Inflammatory macrophage (primary cell): ENCODE data around the gene COA3.

ENCODE experiments used
- DNase-seq, 2 donors: peaks; one replicate each; pipeline ENCODE4 v3.0.0-alpha.2; 2020 to 2022
- total RNA-seq, 18 experiments: gene quantifications; one replicate each; lab custom pipeline; 2026; ENCODE audit warnings: mixed read lengths in 6 of 18, inconsistent platforms in 2 of 18; lab: John Stamatoyannopoulos, UW

Gene COA3, protein sequence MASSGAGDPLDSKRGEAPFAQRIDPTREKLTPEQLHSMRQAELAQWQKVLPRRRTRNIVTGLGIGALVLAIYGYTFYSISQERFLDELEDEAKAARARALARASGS
- total RNA-seq: 8.6 to 32.5 (median 20.7) reads per million in 18 experiments

DNA sequence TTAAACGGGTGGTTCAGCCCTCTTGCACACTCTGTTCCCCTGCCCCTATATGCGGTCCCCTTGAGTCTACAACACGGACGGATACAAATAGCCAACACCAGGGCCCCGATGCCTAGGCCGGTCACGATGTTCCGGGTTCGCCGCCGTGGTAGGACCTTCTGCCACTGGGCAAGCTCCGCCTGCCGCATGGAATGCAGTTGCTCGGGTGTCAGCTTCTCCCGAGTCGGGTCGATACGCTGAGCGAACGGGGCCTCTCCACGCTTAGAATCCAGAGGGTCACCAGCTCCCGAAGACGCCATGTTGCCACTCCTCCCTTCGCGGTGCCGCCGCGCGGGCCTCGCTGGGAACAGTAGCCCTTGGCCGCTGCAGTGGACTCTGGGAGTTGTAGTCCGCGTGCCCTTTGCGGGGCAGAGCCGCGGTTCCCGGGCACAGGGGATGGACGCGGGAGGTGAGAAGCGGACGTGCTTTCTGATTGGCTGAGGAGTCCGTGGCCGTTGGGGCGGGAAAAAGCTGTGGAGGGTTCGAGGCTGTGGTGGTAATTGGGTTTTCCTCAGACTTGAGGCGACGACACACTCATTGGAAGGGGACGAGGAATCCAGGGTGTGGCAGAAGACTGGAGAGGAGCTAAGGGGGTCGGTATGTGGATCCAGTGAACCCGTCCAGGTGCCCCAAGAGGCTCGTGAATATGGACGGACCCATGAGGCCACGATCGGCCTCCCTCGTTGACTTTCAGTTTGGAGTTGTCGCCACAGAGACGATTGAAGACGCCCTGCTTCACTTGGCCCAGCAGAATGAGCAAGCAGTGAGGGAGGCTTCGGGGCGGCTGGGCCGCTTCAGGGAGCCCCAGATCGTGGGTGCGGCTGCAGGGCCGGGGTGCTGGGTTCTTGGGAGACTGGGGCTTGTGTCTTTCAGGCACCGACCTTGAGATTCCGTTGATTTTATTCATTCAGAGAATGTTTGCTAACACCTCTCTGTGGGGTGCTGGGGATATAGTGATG, at the start of gene COA3, which contains the start of gene CNTD1:
TSS of gene COA3 (minus strand) at position 322 of the 998 bp plus-strand sequence. CDS start at position 299, 23 bp downstream.
TSS of gene CNTD1 (plus strand) at position 479 of the 998 bp plus-strand sequence. CDS start at position 686, 207 bp downstream.
- DNase-seq: peak; percentile 72 to 81

DNA sequence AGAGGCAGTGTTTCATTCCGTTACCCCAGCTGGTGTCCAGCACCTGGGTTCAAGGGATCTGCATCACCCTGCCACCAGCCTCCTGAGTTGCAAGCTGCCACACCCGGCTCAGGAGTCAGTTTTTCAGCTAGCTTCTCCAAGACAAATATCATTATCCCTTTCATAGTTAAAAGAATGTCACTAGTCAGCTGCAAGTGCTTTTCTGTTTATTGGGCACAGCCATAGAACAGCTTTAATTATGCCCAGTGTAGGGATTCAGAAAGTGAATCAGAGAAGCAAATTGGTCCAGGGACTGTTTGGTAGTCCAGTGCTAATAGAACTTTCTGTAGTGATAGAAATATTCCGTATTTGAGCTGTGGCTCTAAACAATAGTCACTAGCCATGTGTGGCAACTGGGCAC, 49.6 kb upstream of the COA3 start:
- DNase-seq: no peak

DNA sequence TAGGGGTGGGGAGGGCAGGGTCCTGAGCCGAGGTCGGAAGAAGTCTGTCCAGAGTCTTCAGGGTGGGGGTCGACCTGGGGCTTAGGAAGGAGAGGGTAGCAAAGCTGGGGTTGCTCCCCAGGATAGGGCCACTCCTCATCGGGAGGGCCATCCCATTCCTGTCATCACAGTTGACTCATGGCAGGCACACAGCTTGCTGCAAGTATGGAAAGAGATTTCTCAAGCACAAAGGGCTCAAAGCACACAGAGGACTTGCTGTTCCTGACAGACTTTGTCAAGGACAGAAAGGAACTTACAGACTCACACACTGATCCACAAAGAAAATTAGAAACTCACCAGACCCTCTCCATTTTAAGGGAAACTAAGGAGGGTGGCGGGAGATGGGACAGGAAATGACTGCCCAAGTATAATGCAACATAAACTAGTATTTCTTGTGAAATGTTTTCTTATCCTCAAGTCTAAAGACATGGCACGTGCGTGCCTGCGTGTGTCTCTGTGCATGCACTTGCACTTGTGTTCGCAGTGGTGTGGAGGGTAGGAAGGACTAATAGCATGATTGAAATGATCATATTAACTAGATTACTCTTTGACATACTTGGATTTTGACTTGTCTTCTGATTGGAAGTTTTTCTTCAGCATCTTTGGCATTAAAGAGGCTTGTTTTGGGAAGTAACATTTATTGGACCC, 48.2 kb upstream of the COA3 start:
- DNase-seq: peak; percentile 77 to 78

DNA sequence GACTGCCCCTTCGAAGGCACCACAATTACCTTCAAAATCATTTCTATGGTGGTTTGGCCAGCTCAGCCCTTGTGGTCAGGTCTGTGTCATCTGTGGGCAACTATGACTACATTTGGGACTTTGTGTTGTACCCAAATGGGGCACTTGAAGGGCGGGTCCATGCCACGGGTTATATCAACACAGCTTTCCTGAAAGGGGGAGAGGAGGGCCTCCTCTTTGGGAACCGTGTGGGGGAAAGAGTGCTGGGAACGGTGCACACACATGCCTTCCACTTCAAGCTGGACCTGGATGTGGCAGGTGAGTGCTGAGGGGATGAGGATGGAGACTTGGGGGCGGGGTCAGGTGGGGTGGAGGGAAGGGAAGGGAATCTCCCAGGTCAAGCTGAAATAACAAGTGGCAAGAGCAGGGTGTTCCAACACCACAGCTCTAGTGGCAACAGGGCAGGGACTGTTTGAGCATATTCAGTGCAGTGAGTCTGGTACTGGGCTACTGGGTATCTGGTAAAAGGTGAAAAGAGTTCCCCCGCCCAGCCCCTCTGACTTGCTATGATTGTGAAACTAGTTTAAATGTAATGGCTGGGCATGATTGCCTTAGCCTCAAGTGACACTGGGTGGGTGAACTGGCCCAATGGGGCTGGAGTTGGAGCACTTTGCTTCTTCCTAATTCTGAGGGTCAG, 47.6 kb upstream of the COA3 start:
- peak; percentile 50 to 51 for DNase-seq

DNA sequence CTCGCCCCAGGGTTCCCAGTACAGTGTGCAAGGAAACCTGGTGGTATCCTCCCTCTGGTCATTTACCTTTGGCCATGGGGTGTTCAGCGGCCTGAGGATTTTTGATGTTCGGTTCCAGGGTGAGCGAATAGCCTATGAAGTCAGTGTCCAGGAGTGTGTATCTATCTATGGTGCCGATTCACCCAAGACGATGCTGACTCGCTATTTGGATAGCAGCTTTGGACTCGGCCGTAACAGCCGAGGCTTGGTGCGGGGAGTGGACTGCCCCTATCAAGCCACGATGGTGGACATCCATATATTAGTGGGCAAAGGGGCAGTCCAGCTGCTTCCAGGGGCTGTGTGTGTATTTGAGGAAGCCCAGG, 47.0 kb upstream of the COA3 start:
- no peak for DNase-seq

- no peak for DNase-seq
These were observed 46.5 kb upstream of the COA3 start for GRCh38 chr17:42844761-42845555.

DNA sequence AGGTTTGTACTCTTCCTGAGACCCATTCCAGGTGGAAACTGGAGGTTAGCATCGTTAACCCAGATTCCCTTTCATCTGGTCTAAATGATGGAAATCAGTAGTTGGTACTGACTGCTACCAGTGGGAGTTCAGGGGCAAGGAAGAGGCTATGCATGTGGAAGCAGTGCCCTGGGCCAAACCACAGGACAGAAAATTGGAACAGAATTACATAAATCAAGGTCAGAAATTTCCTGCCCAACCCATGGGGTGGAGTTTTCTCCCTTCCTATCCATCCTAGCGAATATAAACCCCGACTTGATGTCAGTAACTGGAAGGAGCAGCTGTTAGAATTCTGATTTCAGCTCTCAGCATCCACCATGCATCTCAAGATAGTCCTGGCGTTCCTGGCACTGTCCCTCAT, 45.8 kb upstream of the COA3 start, which contains the start of gene AOC2:
TSS of gene AOC2 (plus strand) at position 310 of the 400 bp plus-strand sequence. CDS start at position 357, 47 bp downstream.
- no peak for DNase-seq

DNA sequence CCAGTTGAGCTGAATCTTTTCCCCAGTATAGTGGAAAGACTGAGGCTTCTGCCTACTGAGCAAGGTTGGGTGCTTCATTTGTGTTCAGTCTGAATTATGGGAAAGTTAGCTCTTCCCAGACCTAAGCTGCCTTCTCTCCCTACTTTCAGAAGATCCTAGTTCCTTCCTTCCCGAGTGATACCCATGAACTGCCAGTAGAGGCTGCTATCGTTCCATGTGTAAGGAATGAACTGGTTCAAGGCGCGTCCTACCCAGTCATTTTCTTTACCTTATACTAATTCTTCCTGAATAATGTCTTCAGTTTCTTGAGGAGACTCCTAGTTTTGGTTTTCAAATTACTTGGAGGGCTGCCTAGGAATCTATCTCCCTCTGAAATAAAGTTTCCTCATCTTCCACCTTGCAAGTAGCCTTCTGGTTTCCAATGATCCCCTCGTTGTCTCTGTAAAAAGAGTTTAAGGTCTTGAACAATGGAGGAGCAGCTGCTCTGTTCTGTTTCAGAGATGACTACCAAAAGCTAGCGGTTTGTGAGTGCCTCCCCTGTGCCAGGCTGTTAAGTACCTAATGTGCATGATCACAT, 44.9 kb upstream of the COA3 start:
- peak; percentile 63 to 70 for DNase-seq

DNA sequence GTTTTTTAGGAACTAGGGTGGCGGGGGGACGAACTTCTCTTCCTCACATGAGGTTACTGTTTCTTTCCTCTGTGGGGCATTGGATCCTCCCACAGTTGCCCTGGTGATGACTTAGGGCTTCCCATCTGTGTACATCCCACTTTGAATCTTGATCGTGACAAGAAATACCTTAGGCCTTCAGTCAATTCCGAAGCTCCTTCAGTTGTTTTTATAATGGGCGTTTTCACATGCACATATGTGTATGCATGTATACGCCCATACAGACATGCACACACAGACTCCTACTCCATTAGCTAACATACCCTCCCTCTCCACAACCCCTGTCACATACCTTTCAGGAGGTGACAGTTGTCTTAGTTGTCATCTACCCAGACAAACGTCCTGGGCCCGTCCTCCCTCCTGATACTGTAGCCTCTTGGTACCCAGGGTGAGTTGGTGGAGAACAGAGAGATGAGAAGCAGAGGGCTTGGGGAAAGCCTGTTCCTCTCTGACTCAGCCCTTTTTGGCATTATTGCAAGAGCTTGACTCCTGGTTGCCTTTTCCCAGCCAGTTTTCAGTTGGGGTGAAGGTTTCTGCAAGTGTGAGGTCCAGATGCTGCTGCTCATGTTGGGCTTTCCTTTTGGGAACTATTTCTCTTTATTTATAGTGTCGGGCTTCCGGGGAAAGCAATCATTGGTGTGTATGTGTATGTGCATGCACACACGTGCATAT, 43.6 kb upstream of the COA3 start:
- DNase-seq: no peak

GRCh38 chr17:42835732-42836131, 37.2 kb upstream of the COA3 start:
- DNase-seq: no peak

DNA sequence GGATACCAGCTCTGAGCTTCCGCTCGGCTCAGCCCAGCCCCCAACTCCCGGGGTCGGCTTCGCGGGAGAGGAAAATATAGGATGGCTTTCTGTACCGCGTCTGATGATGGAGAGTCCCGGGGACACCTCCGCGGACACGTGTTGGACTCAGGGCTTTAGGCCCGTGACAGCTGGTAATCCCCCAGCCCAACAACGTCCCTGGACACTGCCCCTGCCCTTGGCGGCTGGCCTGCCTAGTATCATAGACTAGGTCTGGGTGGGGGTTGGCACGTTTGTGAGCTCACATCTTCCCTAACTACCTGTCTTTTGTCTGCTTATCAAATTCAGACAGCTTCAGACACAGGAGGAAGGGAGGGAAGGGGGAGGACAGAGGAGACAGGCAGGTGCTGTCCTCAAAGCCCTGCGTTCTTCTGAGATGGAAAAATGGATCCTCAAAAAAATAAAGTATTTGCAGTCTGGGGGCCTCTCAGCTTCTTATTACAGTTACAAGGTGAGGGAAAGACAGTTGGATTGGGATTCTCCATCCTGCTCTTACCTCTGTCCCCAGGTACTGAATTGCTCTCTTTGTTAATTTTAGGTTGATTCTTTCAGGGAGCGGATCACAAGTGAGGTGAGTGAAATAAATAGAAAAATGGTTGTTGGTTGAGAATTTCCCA, 35.4 kb upstream of the COA3 start:
- DNase-seq: no peak

DNA sequence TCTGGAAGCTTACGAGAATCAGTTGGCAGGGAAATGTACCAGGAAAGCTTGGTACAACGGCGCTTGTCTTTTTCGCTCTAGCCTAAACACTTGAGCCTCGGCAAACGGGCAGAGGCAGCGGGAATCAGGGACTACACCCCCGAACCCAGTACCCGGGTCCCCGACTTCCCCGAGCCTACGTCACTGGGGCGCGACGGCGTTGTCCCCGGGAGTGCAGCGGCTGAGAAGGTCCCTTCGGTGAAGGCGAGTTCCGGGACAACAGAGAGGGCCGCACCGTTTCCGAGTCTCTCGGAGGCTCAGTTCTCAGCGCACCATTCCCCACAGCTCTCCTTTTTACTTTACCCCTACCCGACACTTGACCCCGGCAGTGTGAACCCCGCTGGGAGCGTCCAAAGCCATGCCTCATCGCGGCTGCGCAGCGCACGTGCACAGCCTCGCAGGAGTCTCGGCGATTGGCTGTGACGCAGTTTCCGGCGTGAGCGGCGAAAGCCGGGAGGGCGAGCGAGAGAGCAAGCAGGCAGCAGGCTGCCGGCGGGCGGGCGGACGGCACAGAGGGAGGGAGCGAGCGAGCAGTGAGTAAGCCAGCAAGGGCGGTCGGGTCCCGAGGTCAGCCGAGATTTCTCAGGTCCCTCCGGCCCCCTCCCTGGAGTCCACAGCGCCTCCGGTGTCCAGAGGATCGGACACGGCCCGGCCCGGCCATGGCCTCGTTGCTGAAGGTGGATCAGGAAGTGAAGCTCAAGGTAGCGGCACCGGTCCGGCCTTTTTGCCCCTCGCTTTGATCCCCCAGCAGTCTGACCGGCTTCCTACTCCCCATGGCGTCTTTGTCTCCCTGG, 34.6 kb upstream of the COA3 start, which contains the start of gene PSME3:
TSS of gene PSME3 (plus strand) at position 464 of the 833 bp plus-strand sequence. CDS start at position 699, 235 bp downstream.
- DNase-seq: peak; percentile 89 to 91

DNA sequence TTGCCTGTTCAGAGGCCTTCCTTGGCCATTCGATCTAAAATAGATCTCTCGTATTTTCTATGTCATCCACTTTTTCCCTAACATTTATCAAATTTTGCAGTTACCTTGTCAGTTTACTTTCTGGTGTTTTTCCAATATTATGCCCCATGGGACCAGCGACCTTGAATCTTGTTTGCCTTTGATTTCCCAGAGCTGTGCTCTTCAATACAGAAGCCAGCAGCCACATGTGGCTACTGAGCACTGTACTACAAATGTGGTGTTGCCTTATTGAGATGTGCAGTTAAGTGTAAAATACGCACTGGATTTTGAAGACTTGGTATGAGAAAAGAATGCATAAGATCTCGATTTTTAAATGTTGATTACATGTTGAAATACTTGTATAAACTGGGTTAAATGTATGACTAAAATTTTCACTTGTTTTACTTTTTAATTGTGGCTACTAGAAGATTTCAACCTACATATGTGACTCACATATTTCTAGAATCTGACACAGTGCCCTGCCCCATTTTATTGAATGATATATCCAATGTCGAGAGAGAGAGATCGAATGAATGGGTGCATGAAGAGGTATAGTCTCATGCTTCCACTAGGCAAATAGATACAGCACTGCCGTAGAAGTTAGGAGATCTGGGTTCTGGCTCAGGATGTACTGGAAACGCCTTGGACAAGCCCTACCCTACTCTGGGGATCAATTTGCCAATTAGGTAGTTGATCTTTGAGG, 33.9 kb upstream of the COA3 start:
- no peak for DNase-seq

GRCh38 chr17:42830971-42831370, 32.5 kb upstream of the COA3 start:
- no peak for DNase-seq

DNA sequence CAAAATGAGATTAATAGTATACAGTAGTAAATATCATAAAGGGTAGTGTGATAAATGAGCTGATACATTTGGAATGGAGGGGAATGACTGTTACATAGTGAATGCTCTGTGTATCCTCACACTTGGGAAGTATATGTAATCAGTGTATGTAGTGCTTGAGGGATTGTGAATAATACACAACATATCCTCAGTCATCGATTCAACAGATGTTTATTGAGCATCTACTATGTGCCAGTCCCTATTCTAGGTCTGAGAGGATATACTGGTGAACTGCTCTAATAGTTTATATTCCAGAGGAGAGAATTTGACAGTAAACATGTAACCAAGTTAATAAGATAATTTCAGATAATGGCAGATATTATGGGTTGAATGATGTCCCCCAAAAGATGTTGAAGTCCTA, 29.0 kb upstream of the COA3 start:
- no peak for DNase-seq

DNA sequence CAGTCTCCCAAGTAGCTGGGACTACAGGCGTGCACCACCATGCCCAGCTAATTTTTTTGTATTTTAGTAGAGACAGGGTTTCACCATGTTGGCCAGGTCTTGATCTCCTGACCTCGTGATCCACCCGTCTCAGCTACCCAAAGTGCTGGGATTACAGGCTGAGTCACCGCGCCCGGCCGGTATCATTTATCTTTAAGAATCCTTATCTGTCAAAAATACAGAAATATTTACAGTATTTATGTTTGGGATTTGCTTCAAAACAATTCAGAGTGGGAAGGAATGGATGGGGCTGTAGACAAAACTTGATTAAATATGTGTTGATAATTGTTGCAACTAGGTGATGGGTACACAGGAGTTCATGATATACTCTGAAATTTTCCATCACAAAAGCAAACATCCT, 22.7 kb upstream of the COA3 start:
- no peak for DNase-seq

- peak; percentile 61 to 70 for DNase-seq
These were observed 21.5 kb upstream of the COA3 start for GRCh38 chr17:42819939-42820535.

DNA sequence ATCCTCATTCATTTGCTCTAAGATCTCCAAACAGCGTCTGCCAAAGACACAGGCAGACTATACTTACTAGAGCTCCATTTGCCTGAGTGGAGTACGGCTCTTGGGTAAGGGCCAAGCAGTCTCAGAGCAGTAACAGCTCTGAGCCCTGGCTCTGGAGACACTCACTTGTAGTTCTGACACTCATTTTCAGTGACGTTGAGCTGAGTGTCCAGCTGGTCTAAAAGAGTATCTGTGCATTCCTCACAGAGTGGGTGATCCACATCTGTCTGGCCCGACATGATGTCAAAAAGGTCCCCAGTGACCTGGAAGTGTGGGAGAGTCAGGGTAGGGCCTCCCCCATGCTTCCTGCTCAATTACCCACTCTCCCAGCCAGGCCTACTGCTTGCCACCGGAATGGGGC, 19.9 kb upstream of the COA3 start:
- no peak for DNase-seq
